ENCODE data around the gene CYP1A2.
"Not testable (repeated sequence)": the region's sequence is repeated elsewhere in the genome, so short reads cannot be mapped to it uniquely, and the experiment has no call there.

Gene CYP1A2

DNA sequence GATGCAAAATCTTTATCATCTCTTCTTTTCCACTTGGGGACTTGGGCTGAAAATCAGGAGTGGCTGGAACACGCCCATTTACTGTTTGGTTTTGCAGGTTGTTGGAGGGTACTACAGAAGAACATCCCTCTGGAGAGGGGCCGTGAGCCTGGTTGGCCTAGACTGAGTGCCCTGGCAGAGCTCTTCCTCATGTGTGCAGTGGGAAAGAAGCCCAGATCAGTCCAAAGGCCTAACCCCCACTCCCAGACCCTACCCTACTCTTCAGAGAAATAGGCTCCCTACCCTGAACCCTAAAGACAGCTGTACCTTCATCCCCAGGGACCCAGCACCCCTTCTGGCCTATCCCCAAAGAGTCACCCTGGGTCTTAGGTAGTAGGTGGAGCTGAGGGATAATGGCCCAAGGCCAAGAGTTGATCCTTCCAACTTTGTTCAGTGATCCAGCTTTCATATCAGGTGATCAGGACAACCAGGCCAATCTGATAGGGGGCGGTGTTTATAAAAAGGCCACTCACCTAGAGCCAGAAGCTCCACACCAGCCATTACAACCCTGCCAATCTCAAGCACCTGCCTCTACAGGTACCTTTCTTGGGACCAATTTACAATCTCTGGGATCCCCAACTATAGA lies at the start of gene CYP1A2:
Gene CYP1A2 (plus strand): TSS at position 524 of the 625 bp plus-strand sequence. CDS start 894 bp downstream, outside the sequence.
- DNase-seq: no peak

GRCh38 chr15:74709011-74709410 lies 39.6 kb upstream of the CYP1A2 start:
- no peak for DNase-seq

DNA sequence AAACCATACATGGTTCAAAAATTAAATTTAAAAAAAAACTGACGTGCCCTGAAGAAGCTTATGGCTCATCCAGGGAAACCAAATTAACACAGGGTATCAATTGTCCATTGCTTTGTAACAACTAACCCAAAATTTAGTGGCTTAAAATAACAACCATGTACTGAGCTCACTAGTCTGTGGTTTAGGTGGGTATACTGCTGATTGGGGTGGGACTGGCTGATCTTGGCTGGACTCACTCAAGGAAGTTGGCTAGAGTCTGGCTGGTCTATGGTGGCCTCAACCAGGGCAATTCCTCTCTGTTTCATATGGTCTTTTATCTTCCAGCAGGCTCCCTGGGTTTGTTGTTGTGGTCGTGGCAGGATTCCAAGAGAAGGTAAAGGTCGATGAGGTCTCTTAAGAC lies 38.8 kb upstream of the CYP1A2 start:
- no peak for DNase-seq

DNA sequence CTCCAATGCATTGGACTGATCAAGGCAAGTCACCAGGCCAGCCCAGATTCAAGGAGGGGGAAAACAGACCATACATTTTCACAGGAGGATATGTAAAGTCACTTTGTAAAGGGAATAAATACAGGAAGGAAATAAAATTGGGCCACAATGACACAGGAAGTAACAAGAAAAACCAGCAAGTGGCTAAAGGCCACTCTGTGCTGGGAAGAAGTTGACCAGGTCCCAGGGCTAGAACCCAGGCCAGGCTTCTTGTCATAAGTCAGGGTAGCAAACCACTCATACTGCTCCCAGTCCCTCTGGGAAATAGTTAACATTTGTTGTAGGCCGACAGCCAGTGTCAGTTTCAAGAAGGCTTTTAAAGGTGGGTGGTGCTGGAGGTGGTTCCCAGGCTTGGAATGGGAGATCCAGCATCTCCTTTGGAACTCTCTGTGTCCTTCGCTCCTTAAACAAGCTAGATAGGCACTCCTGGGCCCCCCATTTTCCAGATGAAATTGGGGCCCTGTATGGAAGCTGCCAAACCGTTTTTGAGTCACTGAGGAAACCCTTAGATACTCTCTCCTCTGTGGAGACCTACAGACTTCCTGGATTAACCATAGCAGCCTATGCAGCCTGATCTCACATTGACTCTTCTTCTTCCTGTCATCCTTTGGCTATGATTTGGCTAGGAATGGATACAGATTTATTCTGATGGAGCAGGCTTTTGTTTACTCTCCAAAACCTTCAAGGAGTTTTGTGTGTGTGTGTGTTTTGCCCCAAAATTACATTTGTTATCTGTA lies 38.1 kb upstream of the CYP1A2 start:
- DNase-seq: no peak

DNA sequence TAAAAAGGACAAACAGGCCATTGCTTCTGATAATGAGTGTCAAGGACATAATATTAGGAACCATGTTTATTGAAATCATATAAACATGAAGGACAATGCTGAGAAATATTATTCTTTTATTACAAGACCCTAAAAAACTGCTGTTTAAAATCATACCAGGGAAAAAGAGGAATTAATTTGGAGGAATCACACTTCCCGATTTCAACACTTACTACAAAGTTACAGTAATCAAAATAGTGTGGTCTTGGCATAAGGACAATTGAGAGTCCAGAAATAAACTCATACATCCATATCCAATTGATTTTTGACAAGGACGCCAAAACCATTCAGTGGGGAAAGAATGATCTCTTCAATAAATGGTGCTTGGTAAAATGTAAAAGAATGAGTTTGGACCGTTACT lies 36.3 kb upstream of the CYP1A2 start:
- DNase-seq: no peak

DNA sequence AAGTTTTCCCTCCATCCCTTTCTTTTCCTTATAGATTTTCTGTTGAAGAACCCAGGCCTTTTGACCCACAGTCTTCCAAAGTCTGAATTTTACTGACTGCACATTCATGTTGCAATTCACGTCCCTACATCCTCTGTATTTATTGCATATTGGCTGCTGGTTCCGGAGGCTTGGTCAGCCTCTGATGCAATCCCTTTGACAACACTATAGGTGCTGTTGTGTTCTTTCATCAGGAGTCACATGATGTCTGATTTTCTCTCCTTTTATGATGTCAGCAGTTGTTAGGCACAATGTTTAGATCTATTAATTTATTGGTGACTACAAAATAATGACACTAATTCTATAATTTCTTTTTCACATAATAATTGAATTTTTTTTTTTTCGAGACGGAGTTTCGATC lies 32.0 kb upstream of the CYP1A2 start:
- no peak for DNase-seq

- DNase-seq: no peak
These were observed 26.1 kb upstream of the CYP1A2 start for GRCh38 chr15:74722591-74722990.

- no peak for DNase-seq
These were observed 25.5 kb upstream of the CYP1A2 start for GRCh38 chr15:74723187-74723586.

DNA sequence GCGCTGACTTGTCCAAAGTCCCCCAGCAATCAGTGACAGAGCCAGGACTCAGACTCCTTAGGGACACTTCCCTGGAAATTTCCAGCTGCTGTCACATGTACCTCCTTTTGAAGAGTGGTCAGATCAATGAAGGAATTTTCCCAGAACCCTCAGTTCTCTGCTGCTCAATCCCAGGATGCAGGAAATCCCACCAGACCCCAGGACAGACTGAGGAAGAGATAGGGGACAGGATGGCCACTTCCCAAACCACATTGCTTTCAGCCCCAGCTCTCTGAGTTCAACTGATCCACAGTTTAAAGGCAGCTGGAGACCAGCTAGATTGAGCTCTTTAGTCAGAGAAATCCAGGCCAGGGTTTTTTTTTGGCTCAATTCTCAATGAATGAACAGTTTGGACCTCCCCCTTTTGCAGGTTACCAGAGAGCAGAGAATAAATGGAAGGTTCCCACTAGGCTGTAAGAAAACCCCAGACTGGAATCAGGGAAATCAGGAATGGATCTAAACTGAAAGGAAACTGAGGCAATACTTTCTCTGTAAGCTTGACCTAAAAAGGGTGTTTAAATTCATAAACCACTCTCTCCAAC lies 24.8 kb upstream of the CYP1A2 start:
- DNase-seq: no peak

DNA sequence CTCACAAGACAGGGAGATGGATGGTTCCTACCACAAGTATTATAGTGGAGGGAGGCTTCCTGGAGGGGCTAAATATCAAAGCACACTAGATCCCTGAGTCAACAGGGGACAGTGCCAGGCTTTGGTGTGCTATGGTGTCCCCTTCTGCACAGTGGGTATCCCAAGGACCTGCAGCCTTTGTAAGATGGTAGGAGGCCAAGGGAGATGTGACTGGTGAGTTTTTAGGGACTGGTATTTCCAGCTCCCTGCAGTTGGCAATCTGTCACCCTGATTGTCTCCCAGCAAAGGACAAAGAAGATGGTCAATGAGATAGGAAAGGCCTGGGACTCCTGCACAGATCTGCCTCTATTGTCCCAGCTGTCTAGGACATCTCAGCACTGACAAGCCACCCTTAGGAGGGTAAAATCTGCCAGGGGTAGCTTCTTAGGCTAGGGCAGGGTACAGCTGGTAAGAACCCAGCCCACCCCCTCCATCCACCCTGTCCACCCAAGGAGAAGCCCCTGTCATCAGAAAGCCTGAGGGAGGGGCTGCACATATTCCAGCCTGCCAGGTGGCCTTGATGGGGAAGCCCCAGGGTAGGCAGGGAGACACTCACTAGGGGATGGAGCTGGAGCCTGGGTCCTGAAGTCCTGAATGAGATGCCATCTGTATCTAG lies 23.9 kb upstream of the CYP1A2 start:
- DNase-seq: no peak

DNA sequence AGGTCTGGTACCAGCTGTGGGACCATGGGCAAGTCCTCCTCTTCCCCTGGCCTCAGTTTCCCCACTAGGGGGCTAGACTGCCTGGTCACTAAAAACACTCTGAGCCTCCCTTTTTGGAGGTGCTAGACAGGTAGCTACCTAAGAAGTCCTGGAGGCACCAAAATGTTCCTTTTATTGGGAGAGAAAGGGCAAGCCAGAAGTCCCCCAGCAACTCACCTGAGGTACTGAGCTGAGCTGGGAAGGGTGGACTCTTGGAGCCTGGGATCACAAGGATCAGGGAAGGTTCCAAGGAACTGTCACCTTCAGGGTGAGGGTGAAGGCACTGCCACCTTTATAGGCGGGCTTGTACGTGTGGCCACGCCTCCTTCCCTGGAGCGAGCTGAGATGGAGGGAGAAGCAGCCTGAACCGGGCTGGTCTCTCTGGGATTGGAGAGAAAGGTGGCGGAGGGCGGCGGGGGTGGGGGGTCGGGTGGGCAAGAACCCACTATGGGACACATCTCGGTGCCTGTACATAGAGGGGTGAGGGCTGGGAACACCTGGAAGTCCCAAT lies 23.3 kb upstream of the CYP1A2 start, which contains the start of gene CYP1A1:
Gene CYP1A1 (minus strand): TSS at position 304 of the 550 bp plus-strand sequence. CDS start 2,431 bp downstream, outside the sequence.
- no peak for DNase-seq

DNA sequence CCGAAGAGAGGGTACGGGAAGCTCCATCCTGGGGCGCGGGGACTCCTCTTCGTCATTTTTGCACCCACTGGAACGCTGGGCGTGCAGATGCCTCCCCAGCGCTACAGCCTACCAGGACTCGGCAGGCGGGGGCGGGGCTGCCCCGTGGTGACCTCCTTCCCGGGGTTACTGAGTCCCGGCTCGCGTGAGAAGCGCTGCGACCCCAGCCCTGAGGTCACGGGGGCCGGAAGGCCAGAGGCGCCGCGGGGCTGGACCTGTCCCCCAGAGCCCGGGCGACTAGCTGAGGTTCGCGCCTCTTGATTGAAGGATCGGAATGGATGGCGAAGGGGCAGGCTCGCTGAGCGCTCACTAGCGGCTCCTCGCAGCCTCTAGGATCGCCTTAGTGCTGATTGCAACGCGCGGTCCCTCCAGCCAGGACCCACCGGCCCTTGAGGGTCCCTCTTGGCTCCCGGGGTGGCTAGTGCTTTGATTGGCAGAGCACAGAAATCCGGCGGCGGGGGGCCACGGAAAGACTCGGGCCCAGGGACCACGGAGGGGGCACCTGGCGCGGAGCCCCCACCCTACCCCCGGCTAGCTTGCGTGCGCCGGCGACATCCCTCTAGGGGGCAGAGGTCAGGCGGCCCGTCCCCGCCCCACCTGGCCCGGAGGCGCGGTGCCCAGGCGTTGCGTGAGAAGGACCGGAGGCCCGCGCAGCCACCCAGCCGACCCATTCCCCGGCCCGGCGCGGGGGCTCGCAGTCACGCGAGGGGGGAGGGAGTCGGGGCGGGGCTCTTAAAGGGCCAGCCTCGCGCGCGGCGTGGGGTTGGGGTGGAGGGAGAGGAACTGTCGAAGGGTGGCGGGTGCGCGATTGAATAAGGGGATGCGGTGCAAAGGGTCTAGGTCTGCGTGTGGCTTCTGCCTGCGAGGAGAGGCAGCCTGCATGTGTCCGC lies 22.5 kb upstream of the CYP1A2 start:
- DNase-seq: peak in 1 of 2 donors; percentile 22

- DNase-seq: no peak
These were observed 21.9 kb upstream of the CYP1A2 start for GRCh38 chr15:74726774-74727164.

GRCh38 chr15:74727727-74728126 lies 20.9 kb upstream of the CYP1A2 start:
- DNase-seq: no peak

- DNase-seq: not testable (repeated sequence)
These were observed 19.9 kb upstream of the CYP1A2 start for GRCh38 chr15:74728699-74729098.

DNA sequence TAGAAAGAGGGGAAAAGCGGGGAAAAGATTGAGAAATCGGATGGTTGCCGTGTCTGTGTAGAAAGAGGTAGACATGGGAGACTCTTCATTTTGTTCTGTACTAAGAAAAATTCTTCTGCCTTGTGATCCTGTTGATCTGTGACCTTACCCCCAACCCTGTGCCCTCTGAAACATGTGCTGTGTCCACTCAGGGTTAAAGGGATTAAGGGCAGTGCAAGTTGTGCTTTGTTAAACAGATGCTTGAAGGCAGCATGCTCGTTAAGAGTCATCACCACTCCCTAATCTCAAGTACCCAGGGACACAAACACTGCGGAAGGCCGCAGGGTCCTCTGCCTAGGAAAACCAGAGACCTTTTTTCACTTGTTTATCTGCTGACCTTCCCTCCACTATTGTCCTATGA lies 19.3 kb upstream of the CYP1A2 start:
- not testable (repeated sequence) for DNase-seq

GRCh38 chr15:74730619-74731316 lies 17.9 kb upstream of the CYP1A2 start:
- no peak for DNase-seq

DNA sequence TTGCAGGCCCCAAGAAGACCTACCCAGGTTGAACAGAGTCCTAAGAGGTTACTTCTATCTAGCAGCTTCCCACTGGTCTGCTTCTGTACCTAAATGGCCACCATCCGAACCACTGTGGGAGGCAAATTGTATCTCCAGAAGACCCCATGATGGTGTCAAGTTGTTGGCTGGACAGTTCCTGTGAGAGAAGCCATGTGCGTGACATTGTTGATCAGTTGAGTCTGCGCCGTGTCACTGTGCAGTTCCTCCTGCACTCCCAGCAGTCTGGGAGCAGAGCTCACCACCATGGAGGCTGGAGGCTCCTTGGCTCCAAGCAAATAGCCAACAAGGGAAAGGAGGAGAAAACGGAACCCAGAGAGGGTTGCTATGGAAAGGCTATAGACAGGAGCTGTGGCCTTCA lies 15.8 kb upstream of the CYP1A2 start:
- DNase-seq: no peak

DNA sequence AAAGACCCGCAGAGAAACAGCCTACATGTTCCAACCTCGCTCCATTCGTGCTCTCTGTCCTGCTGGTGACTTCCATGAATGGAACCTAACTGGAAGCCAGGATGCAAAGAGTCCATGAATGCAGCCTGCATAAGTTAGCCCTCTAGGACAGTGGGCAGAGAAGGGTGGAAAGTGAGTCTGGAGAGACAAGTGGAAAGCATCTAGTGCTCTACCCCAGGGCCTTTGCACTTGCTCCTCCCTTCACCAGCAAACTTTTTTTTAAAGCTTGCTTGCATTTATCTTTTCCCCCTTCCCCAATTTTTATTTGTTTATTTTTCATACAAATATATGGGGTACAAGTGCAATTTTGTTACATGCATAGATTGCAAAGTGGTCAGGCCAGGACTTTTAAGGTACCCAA lies 15.4 kb upstream of the CYP1A2 start:
- DNase-seq: no peak

DNA sequence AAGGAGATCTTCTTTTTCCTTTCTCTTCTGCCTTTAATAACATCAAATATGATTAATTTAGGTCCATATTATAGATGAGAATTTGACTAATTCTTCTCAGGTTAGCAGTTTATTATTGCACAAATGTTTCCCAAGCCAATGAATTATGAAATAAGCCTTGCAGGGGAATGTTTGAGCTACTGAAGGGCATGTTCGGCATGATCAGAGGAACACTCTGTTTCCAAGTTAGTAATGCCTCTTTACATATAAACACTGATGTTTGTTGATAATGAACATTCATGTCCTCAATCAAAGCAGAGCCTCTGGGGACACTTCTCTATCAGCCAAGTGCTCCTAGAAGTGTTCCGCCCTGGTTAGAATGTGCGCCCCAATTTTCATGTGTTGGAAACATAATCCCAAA lies 13.3 kb upstream of the CYP1A2 start:
- DNase-seq: no peak

GRCh38 chr15:74738239-74738638 lies 10.4 kb upstream of the CYP1A2 start:
- DNase-seq: not testable (repeated sequence)
